HuH-7 (cell line): ENCODE measurements around the gene VPS18.
A peak's percentile ranks its signal among the peaks of the same experiment; 100 is the strongest.
"Not testable (repeated sequence)": the region's sequence is repeated elsewhere in the genome, so short reads cannot be mapped to it uniquely, and the experiment has no call there.

ENCODE experiments used
- DNase-seq: peaks from one replicate; pipeline ENCODE4 v3.0.0; 2011; ENCODE audit warnings: low spot score

VPS18 gene, protein sequence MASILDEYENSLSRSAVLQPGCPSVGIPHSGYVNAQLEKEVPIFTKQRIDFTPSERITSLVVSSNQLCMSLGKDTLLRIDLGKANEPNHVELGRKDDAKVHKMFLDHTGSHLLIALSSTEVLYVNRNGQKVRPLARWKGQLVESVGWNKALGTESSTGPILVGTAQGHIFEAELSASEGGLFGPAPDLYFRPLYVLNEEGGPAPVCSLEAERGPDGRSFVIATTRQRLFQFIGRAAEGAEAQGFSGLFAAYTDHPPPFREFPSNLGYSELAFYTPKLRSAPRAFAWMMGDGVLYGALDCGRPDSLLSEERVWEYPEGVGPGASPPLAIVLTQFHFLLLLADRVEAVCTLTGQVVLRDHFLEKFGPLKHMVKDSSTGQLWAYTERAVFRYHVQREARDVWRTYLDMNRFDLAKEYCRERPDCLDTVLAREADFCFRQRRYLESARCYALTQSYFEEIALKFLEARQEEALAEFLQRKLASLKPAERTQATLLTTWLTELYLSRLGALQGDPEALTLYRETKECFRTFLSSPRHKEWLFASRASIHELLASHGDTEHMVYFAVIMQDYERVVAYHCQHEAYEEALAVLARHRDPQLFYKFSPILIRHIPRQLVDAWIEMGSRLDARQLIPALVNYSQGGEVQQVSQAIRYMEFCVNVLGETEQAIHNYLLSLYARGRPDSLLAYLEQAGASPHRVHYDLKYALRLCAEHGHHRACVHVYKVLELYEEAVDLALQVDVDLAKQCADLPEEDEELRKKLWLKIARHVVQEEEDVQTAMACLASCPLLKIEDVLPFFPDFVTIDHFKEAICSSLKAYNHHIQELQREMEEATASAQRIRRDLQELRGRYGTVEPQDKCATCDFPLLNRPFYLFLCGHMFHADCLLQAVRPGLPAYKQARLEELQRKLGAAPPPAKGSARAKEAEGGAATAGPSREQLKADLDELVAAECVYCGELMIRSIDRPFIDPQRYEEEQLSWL

DNA sequence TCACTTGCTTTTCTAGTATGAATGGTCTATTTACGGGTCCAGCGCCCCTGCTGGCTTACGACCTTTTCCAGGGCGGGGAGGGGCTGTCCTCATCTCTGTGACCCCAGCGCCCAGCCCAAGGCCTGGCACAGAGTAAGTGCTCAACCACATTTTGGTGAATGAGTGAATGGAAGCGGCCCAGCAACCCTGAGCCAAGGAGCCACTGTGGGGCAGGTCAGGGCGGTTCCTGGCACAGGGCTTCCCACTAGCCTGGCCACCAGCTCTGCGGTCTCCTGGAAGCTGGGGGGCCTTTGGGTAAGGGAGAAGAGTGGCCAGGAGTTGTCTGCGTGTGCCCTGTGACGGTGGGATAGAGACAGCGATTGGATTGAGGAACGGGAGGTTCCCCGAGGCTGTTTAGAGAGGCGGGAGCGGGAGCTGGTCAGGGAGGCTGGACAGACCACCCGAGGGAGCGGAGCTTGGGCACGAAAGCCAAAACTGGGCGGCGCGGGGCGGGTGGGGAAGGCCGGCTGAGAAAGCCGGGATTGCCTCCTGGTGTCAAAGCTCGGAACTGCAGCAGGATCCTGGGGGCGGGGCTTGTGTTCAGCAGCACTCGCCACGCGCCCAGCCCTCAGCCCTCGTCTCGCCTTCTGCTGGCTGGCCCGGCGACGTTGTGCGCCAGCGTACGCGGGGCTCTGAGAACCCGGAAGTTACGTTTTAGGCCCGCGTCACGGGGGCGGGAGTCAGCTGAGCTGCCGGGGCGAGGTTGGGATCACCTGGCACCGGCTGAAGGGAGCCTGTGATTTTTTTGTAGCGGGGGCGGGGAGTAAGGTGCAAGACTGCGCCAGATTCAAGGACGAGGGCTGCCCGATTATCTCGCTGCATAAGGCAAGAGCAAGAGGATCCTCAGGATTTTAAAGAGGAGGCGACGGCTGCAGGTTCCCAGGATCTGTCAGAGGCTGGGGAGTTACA lies at the start of gene VPS18:
Gene VPS18 (plus strand): TSS at position 718 of the 948 bp plus-strand sequence. CDS start 319 bp downstream, outside the sequence.
- peak; percentile 81 for DNase-seq

GRCh38 chr15:40844696-40845030 lies 49.6 kb upstream of the VPS18 start:
- no peak for DNase-seq

GRCh38 chr15:40845036-40845435 lies 49.2 kb upstream of the VPS18 start:
- no peak for DNase-seq

DNA sequence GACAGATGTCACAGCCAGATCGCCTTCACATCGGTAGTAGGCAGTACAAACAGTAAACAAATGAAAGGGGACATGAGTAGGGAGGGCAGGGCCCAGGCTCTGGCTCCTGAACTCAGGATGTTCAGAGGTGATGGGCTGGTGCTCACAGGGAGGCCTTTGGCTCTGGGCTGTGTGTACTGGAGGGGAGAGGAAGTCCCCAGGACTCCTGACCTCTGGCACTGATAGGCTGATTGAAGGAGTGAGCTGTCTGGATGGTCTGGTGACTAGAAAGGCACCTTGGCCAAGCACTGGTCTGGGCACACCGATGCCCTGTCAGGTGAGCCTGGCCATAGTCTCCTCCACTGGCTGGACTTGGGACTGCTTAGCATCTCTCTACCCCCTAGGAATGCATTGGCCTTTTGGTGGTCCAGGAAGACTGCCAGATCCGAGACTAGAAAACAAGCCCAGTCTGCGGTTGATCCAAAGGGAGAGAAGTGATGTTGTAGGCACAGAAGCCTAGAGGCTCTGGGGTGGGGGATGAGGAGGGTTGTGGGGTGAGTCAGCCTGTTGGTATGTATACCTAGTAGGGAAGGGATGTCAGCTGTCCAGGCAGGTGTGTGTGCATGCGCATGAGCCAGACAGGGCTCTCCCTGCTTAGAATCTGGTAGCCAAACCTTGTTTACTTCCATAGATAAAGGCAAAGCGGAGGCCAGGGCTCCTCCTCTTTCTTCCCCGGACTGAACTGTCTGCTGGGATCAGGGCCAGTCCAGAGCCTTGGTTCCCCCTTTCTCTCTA lies 48.6 kb upstream of the VPS18 start:
- no peak for DNase-seq

GRCh38 chr15:40846841-40847222 lies 47.4 kb upstream of the VPS18 start:
- DNase-seq: no peak

DNA sequence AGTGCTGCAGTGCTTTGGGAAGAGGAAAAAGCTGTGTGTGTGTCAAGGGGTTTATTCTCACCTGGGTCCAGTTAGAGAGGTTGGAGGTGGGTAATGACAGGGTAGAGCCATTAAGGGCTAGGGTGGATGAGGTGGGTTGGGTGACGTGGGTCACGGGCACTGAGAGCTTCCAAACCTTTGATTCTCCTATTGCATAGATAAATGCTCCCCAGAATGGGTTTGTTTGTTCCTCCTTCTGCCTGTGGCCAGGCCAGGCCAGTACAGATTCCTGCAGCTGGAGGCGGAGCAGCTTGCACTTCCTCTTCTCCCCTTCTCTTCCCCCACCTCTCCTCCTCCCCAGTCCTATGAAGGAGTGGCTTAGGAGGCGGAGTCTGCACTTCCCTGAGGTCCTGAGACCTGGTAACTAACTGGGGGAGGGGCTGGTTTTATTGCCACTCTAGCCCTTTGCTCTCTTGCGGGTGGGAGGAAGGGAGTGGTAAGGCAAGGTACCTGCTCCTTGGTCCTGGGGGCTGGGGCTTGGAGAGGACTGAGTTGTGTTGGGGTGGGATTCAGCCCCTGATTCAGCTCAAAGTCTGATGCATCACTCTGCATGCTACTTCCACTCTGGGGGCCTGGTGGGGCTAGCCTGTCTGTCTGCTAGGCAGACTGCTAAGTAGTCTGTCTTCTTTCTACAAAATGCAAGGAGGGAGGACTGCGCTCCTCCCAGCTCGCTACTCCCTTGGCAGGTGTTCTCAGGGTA lies 46.9 kb upstream of the VPS18 start:
- peak; percentile 82 for DNase-seq

DNA sequence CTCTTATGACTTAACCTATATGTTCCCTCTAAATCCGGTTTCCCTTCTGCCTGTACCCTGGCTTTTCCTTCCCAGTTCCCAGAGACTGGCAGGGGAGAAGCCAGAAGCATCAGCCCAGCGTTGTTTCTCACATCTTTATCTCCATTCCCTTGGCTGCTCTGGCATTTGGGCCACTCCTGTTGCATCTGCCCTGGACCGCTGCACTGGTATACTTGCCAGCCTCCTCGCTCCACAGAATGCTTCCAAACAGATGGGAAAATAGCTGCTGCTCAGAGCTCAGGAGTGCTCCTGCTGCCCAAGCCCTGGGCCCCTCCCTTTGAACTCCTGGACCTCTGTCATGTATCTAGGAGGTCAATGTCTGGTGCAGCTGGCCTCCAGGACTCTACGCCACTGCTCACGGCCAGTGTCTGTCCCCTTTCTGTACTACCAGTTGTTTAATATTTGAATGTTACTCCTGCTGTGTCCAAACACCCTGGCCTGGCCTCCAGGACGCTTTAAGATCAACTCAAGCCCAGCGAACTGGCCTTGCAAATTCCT lies 43.6 kb upstream of the VPS18 start:
- DNase-seq: no peak

GRCh38 chr15:40852529-40852928 lies 41.7 kb upstream of the VPS18 start:
- no peak for DNase-seq

DNA sequence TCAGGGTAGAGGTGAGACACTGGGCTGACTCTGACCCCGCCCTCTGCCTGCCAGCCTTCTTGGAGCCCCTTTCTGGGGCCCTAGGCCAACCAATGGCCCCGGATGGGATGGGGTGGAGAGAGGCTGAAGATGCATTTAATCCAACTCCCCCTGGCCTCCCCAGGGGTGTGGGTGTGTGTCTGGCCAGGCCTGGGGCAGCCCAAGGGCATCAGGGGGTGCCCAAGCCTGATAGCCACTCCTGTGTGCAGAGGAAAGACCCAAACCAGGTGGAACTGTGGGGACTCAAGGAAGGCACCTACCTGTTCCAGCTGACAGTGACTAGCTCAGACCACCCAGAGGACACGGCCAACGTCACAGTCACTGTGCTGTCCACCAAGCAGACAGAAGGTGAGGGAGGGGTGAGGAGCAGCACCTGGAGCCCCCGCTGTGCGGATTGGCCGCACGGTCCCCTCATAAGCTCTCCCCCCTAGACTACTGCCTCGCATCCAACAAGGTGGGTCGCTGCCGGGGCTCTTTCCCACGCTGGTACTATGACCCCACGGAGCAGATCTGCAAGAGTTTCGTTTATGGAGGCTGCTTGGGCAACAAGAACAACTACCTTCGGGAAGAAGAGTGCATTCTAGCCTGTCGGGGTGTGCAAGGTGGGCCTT lies 40.9 kb upstream of the VPS18 start:
- DNase-seq: no peak

DNA sequence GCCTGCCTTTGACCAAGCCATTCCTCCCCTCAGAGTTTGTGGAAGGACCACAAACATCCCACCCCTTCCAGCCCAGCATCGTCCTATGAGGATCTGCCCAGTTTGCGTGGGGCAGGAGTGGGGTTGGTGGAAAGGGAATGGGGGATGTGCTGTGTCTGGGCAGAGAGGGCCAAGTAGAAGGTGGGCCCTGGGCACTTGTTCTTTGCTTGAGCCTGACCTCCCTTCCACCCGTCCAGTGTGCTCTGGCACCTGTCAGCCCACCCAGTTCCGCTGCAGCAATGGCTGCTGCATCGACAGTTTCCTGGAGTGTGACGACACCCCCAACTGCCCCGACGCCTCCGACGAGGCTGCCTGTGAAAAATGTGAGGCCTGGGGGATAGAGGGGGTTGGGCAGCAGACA lies 40.1 kb upstream of the VPS18 start:
- DNase-seq: no peak

DNA sequence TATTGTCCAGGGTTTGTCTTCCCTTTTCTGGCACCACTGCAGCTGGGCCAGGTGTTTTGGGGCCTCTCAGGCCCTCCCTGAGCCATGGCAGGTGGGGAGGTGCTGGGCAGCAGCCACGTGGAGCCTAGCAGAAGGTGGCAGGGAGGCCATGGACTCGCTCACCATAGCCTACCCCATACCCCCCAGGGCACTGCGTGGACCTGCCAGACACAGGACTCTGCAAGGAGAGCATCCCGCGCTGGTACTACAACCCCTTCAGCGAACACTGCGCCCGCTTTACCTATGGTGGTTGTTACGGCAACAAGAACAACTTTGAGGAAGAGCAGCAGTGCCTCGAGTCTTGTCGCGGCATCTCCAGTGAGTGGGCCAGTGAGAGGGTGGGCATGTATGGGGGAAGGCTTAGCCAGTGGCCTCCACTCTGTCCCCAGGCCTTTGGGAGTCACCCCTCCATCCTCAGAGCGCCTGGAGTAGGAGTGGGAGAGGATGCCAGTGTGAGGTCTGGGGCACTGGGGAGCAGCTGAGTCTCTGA lies 38.5 kb upstream of the VPS18 start:
- DNase-seq: no peak

DNA sequence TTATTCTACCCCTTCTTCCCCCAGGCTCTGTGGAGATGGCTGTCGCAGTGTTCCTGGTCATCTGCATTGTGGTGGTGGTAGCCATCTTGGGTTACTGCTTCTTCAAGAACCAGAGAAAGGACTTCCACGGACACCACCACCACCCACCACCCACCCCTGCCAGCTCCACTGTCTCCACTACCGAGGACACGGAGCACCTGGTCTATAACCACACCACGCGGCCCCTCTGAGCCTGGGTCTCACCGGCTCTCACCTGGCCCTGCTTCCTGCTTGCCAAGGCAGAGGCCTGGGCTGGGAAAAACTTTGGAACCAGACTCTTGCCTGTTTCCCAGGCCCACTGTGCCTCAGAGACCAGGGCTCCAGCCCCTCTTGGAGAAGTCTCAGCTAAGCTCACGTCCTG lies 37.5 kb upstream of the VPS18 start:
- DNase-seq: no peak

GRCh38 chr15:40857601-40858341 lies 36.5 kb upstream of the VPS18 start:
- DNase-seq: peak; percentile 73

DNA sequence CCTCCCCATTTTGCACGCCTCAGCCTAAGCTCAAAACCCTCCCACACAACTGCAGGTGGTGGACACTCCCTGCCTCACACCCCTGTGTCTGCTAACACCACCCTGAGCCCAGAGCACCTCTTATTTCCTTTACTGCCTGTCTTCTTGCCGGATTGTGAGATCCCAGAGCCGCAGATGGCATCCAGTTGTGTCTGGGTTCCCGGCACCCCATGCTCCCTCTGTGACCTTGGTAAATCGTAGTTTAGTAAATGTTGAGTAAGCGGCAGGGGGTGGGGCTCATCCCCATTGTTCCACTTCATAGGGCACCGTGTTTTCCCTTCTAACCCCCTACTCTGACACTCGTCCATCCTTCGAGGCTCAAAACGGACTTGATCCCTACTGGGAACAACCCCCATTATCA lies 35.5 kb upstream of the VPS18 start:
- DNase-seq: no peak

DNA sequence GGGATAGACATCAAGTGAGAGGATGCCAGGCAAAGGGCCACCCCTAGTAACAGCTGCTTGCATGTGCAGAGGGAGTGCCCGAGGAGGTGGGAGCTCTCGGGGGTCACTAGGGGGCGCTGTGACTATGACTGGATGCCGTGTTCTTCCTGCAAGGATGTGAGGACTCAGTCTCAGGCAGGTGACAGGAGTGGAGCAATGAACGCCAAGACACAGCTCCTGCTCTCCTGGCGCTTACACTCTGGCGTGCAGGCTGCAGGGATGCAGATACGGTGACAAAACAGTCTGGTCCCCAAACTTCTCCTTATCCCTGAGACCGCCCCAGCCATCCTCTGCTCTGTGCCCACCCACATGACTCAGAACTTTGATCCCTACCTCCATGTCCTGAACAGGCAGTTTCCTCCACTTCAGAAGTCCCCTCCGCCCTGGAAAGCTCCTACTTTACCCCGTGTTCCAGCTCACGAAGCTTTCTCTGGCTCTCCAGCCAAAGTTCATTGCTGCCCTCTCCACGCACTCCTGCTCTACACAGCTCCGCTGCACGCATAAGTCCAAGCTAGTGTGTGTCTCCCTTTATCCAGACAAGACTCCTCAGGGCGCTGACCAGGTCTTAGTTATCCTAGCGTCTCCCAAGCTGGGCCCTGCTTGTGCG lies 34.9 kb upstream of the VPS18 start:
- peak; percentile 67 for DNase-seq

GRCh38 chr15:40861147-40861546 lies 33.1 kb upstream of the VPS18 start:
- DNase-seq: not testable (repeated sequence)

DNA sequence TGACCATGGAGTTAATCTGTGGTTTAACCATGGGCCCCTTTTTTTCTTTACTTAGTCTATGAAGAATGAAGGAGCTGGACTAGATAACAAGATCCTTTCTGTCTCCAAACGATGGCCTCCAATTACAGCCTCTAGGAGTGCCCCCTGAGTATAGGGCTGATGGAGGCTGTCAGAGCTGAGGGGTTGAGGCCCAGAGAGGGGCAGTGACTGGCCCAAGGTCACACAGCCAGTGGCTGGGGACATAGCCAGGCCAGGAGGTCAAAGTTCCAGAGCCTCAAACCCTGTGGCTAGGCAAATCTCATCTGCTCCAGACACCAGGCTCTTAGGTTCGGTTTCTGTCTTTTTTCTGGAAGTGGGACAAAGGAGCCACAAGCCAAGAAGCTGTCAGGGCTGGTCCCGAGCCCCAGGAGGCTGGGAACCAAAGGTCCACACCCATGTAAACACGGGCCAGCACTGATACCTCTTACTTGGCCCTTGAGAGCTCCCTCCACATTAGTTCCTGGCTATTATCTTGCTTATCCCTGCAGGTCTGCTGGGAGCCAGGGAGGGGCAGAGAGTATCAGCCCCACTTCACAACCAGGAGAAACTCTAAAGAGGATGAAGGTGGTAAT lies 30.5 kb upstream of the VPS18 start:
- no peak for DNase-seq

DNA sequence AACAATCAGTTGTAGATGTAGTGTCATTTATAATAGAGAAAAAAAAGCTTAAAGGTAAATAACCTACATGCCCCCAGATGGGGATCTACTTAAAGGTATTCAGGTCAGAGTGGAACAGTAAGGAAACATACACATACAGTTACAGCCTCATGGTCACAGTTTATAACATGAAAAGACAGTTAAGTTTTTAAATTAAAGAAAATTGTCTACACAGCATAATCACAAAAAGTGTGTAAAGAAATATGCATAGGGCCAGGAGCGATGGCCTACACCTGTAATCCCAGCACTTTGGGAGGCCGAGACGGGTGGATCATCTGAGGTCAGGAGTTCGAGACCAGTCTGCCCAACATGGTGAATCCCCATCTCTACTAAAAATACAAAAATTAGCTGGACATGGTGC lies 27.1 kb upstream of the VPS18 start:
- DNase-seq: no peak
